HG03520 (cell line): ENCODE data around the gene KRT32.
"Not testable (repeated sequence)": the region's sequence is repeated elsewhere in the genome, so short reads cannot be mapped to it uniquely, and the experiment has no call there.

Source experiments
- ATAC-seq: cut with Tn5 transposase; IDR thresholded peaks from one replicate; pipeline ENCODE4 v1.9.1; 2021; ENCODE audit warnings: mild to moderate bottlenecking, moderate library complexity; ENCODE audit not compliant: unreplicated experiment

The KRT32 gene

GRCh38 chr17:41433586-41433985 lies 33.6 kb downstream of the KRT32 start:
- ATAC-seq: no peak

- ATAC-seq: not testable (repeated sequence)
These were observed 36.8 kb downstream of the KRT32 start for GRCh38 chr17:41430376-41430775.

- ATAC-seq: no peak
These were observed 37.5 kb downstream of the KRT32 start for GRCh38 chr17:41429667-41430066.

GRCh38 chr17:41428591-41429291 lies 38.4 kb downstream of the KRT32 start:
- no peak for ATAC-seq

- ATAC-seq: no peak
These were observed 43.0 kb downstream of the KRT32 start, which contains the start of gene KRT37 for GRCh38 chr17:41424111-41424635. Gene KRT37, minus strand, starts transcription at chr17:41424585. Its CDS starts 62 bp downstream, at chr17:41424523.

GRCh38 chr17:41422586-41422985 lies 44.6 kb downstream of the KRT32 start:
- ATAC-seq: not testable (repeated sequence)

- no peak for ATAC-seq
These were observed 45.6 kb downstream of the KRT32 start for GRCh38 chr17:41421617-41422016.

GRCh38 chr17:41421116-41421515 lies 46.1 kb downstream of the KRT32 start:
- ATAC-seq: no peak

GRCh38 chr17:41420134-41420533 lies 47.1 kb downstream of the KRT32 start:
- ATAC-seq: no peak

GRCh38 chr17:41419716-41420115 lies 47.5 kb downstream of the KRT32 start:
- no peak for ATAC-seq

GRCh38 chr17:41418116-41418860 lies 48.9 kb downstream of the KRT32 start:
- no peak for ATAC-seq

- ATAC-seq: no peak
These were observed 49.6 kb downstream of the KRT32 start for GRCh38 chr17:41417576-41418015.

GRCh38 chr17:41417127-41417526 lies 50.1 kb downstream of the KRT32 start:
- no peak for ATAC-seq

GRCh38 chr17:41416479-41416878 lies 50.7 kb downstream of the KRT32 start:
- ATAC-seq: no peak

- no peak for ATAC-seq
These were observed 51.3 kb downstream of the KRT32 start for GRCh38 chr17:41415833-41416335.

- ATAC-seq: no peak
These were observed 51.8 kb downstream of the KRT32 start for GRCh38 chr17:41415411-41415810.

- ATAC-seq: no peak
These were observed 53.2 kb downstream of the KRT32 start for GRCh38 chr17:41413982-41414381.

GRCh38 chr17:41413353-41413957 lies 53.7 kb downstream of the KRT32 start:
- ATAC-seq: no peak

- no peak for ATAC-seq
These were observed 55.9 kb downstream of the KRT32 start for GRCh38 chr17:41411072-41411840.
